Measurements from ENCODE around the gene RAD18.

The RAD18 gene

GRCh38 chr3:8964436-8965370, 1.4 kb upstream of the RAD18 start:
- DNase-seq (ENCODE audit: low spot score) = no peak

- no peak for DNase-seq (ENCODE audit: low spot score)
These were observed 928 bp downstream of the RAD18 start for GRCh38 chr3:8962226-8962861.

- DNase-seq (ENCODE audit: low spot score) = no peak
These were observed 3.6 kb downstream of the RAD18 start for GRCh38 chr3:8959668-8960067.

DNA sequence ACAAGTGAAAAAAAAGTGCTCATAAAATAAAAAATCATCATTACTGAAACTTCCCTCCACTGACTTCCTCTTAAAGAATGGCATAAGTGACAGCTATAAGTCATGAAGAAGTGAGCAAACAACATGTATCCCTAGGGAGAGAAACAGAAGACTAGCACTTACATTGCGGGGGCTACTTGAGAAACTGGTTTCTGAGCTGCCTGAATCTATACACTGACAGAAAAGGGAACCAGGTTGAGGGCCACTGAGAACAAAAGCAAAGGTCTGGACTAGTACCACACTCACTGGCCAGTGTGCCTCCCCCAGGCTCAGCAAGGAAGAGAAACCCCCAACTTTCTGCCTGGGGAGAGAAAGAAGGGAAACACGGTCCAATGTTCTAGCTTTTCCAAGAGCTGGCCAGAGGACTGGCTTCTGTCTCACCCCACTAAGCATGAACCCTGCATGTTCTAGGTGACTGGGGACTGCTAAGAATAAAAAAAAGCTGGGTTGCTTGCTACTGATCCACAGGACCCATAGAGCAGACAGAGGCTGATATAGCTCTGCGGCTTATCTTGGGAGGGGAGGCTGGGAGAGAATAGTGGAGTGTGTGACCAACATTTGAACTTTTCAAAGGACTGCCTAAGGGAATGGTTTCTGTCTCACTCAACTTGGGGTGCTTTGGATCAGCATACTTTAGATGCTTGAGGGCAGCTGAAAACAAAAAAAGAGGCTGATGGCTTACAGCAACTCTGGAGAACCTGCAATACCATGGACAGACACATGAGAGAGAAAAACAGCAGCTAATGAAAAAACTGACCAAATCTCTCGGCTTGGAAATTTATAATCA, 8.1 kb downstream of the RAD18 start:
- no peak for DNase-seq (ENCODE audit: low spot score)

GRCh38 chr3:8953313-8953712, 10.0 kb downstream of the RAD18 start:
- DNase-seq (ENCODE audit: low spot score) = no peak

DNA sequence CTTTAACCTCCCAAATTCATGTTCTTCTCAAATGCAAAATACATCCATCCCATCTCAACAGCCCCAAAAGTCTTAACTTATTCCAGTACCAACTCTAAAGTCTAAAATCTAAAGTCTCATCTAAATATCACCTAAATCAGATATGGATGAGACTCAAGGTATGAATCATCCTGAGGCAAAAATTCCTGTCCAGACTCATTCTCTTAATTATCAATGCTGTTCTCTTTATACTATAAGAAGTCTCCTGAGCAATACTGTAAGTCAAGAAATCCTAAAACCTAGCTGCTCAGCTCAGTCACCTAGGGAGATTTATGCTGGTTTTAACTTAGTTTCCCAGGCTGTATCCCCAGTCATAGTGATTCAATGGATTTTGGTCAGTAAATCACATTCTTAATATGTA, 11.1 kb downstream of the RAD18 start:
- DNase-seq (ENCODE audit: low spot score) = no peak

- no peak for DNase-seq (ENCODE audit: low spot score)
These were observed 17.2 kb downstream of the RAD18 start for GRCh38 chr3:8945890-8946600.

DNA sequence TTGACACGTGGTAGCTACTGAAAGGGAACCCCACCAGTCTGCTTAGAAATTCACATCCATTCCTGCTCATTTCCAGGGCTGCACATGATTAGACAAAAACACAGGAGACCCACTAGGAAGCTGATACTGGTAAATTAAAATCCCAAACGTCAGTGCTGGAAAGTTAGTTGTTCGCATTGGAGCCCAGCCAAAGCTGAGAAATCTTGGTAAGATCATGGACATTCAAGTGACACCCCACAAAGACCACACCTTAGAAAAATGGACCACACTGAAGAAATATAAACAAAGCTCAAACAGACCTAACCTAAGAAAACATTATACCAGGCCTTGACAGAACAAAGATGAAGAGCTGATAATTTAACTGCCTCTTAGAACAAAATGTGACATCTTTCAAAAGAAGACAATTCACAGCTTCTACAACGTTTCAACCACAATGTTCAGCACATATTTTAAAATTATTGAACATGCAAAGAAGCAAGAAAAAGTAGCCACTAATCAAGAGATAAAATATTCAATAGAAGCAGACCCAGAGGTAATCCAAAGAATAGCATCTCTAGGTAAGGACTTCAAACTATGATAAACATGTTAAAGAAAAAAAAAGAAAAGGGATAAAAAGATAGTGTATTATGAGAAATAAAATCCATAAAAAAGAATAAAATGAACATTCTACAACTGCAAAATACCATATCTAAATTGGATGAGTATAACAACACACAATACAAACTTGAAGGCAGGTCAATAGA, 20.4 kb downstream of the RAD18 start:
- no peak for DNase-seq (ENCODE audit: low spot score)

DNA sequence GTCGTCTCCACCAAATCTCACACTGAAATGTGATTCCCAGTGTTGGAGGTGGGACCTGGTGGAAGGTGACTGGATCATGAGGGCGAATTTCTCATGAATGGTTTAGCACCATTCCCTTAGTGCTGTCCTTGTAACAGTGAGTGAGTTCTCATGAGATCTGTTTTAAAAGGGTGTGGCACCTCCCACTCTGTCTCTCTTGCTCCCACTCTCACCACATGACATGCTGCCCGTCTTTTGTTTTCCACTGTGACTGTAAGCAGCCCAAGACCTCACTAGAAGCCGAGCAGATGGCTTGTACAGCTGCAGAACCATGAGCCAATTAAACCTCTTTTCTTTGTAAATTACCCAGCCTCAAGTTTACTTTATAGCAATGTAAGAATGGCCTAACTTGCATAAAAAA, 21.2 kb downstream of the RAD18 start:
- no peak for DNase-seq (ENCODE audit: low spot score)

GRCh38 chr3:8938021-8938420, 25.3 kb downstream of the RAD18 start:
- DNase-seq (ENCODE audit: low spot score) = no peak

DNA sequence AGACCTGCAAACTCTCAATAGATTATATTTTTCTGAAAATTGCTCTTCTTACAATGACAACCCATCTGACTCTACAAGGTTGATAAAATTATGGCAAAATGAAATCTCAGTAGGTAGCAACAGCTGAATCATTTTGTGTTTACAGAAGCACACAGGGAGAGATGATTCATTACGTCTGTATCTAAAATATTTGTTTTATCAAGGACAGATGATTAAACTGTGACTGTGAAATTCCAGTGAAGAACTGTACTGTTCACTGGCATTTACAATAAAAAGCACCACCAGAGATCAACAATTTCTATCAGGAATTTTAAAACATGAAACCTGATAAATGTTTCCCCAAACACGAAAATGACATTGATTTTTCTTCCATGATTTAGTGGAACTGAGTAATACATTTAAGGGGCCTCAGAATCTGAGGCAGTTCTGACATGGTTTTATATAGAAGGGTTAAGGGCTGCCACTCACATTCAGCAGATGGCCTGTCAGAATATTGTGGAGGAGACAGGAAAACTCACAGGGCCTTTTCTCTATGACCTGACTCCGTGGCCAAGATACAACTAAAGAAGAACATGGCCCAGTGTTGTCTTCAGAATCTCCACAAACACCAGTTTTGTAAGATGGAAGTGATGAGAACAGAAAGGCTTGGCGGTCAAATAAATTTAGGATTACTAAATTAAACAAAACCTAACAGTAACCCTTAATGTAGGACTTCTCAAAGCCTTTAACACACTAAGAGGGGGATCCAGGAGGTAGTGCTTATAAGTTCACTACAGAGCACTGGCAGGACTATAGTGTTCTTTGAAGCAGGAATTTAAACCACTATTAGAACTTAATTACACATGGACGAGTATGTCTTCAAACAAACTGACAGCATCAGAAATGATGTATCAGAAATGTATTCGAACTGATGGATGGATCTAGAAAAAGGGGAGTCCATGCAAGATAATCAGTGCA, 25.9 kb downstream of the RAD18 start:
- DNase-seq (ENCODE audit: low spot score) = no peak

DNA sequence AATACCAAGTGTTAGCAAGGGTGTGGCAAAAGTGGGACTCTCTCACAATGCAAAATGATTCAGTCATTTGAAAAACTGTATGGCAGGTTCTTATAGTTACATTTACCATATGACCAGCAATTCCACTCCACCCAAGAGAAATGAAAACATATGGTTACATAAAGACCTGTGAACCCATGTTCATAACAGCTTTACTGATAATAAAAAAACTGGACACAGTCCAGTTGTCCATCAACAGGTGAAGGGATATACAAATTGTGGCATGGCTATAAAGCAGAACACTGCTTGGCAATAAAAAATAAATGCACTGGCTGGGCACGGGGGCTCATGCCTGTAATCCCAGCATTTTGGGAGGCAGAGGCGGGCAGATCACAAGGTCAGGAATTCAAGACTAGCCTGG, 30.8 kb downstream of the RAD18 start:
- DNase-seq (ENCODE audit: low spot score) = no peak

DNA sequence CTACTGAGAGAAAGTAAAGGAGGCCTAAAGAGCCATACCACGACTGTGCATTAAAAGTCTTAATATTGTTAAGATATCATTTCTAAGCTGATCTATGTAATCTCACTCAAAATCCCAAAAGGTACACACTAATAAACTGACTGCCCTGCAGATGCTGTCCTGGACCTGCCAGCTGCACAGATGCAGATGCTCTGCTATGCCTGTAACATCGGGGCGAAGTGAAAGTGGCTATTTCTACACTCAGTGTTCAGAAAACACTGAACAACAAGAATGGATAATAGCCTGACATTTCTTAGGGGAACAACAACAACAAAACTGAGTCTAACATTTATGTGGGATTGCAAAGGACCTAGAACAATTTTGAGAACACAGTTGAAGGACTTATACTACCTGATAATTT, 31.9 kb downstream of the RAD18 start:
- DNase-seq (ENCODE audit: low spot score) = peak; percentile 20

DNA sequence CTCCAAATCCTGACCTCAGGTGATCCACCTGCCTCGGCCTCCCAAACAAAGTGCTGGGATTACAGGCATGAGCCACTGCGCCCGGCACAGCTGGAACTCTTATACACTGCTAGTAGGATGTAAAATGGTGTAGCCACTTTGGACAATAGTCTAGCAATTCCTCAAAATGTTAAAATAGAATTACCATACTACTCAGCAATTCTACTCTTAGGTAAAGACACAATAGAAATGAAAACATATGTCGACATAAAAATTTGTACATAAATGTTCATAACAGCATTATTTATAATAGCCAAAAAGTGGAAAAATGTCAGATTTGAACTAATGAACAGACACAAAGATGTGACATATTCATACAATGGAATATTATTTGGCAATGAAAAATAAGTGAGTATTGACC, 33.4 kb downstream of the RAD18 start:
- no peak for DNase-seq (ENCODE audit: low spot score)

GRCh38 chr3:8914491-8914890, 48.8 kb downstream of the RAD18 start:
- no peak for DNase-seq (ENCODE audit: low spot score)

GRCh38 chr3:8911781-8912180, 51.5 kb downstream of the RAD18 start:
- no peak for DNase-seq (ENCODE audit: low spot score)

DNA sequence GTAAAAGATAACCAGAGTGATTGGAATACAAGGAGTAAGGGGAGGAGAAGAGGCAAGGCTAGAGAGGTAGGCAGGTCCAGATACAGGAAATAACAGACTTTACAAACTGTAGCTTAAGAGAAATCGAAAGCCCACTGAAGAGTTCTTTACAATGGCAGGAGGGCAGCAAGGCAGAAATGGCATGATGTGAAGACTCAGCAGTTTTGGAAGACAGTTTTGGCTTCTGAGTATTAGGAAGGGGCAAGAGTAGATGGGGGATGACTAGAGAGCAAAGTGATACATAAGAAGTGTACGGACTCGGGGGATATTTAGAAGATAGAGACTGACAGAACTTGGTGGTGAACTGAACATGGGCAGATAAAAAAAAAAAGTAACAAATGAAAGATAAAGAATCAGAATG, 54.1 kb downstream of the RAD18 start:
- no peak for DNase-seq (ENCODE audit: low spot score)

DNA sequence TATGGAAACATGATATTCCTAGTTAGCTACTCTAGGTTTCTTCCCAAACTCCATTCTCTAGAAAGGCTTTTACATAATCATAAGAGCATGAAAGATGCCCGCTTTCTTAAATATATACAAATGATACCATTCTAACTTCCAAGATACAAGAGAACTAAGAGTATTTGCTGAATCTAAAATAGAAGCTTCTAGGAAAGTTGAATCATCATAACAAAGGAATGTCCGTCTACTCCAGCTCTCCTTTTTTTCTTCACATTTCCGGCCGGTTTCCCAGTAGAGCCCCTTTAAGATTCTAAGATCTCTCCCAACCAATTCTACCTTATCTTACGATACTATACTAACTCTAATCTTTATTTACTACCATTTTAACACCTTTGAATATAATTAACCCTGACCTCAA, 60.1 kb downstream of the RAD18 start:
- DNase-seq (ENCODE audit: low spot score) = no peak

DNA sequence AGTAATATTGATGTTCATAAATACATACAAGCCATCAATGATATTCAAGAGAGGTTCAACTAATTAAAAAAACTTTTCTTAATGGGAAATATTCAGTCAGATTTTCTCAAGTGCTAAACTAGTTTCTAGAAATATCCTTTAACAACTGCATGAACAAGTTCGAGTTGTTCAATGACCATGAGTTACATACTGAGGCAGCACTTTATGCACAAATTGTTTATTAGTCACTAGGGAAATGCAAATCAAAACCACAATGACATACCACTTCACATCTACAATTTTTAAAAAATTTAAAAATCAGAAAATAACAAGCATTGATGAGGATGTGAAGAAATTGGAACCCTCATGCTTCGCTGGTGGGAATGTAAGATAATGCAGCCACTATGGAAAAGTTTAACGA, 62.4 kb downstream of the RAD18 start:
- DNase-seq (ENCODE audit: low spot score) = no peak

DNA sequence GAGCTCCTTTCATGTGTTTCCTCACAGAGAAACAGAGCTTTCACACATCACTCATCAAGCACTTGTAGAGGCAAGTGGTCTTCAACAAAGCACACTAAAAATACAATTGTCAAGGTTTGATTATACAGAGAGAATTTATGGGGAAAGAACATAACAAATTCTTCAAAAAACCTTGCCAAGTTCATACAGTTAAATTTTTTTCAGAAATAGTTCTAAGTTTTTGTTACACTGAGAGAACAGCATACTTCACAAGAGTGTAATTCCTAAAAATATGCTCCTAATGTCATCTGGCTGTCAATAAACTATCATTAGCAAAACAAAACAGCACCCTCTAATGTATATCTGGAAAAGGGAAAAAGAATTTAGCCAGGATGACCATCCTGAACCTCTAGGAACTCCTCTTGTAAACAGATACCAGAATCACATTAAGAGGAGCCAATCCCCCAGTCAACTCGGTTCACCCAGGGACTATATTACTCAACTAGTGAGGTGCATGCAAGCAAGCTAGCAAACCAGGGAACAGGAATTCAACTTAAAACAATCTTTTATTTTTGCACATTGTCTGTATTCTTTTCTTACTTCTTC, 63.3 kb downstream of the RAD18 start:
- no peak for DNase-seq (ENCODE audit: low spot score)
